ENCODE results near the gene BANP.
"Not testable (repeated sequence)": the region's sequence is repeated elsewhere in the genome, so short reads cannot be mapped to it uniquely, and the experiment has no call there.

Gene BANP

DNA sequence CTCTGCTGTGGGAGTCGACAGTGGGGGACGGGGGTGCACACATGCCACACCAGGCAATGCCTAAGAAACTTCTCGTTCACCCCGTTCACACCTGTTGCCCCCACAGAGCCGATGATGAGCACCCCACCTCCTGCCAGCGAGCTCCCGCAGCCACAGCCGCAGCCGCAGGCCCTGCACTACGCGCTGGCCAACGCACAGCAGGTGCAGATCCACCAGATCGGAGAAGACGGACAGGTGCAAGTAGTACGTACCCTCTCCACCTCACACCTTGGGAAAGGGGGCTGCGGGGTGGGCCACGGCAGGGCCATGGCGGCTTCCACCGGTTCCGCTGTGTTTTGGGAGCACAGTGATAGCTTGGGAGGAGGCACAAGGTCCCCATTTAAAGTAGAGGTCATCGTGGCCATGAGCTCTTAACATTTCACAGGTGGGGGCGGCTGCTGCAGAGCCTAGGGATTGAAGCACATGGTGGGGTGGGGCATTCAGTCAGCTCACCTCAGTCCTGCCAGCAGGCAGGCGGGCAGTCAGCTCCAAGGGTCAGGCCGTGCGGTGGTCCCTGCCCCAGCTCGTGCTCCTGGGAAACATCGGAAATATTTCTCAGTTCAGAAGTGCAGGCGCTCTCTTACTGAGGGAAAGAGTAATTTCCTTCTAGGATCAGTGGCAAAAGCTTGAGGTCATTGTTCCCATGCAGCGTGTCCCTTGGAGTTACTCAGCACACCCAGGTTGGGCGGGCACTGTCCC, 81.9 kb downstream of the BANP start:
- not testable (repeated sequence) for DNase-seq (ENCODE audit: low read depth)

- DNase-seq (ENCODE audit: low read depth) = no peak
These were observed 83.5 kb downstream of the BANP start for GRCh38 chr16:88034770-88035169.

GRCh38 chr16:88035292-88035691, 84.1 kb downstream of the BANP start:
- no peak for DNase-seq (ENCODE audit: low read depth)

DNA sequence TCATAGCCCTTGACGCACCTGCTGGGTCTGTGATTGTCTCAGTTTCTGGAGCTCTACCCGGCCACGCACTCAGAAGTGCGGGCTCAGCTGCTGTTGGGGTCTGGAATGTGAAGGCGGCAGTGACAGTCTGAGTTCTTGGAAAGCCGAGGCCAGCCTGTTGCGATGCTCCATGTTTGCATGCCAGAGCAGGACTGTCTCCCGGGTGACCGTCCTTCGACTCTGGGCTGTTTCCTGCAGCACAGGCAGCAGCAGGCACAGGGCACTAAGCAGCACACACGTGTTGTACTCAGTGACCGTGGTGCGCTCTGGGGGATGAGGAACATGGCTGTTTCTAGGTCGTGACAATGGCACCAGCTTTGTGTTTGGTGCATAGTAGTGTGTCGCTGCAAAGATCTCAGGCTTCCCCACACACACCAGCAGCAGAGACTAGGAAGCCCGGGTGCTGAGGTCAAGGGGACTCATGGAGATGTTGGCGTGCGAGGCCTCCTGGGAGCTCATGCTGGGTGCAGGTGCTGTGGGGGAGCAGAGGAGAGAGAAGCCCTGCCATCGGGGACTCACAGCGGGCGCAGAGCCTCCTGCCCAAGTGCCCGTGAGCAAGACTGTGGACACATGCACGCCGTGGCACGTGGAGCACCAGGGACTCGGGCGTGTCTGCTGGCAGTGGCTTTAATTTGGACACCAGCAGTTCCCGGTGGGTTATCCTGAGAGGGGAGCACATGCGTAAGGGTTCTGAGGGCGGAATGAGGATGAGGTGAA, 84.8 kb downstream of the BANP start:
- DNase-seq (ENCODE audit: low read depth) = not testable (repeated sequence)

DNA sequence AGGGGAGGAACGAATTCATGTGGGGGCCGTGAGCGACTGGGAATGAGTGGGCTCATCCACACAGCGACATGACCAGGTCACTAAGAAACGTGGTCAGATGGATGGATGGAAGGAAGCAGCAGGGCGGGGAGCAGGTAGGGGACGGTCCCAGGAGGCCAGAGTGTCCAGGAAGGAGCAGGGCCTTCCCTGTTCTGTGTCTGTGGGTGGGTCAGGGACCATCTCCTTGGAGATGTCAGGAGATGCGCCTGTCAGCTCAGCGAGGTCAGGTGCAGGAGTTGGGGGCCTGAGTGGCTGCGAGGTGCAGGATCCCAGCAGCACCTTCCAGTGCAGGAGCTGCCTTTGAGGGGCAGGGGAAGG, 85.4 kb downstream of the BANP start:
- DNase-seq (ENCODE audit: low read depth) = not testable (repeated sequence)

- DNase-seq (ENCODE audit: low read depth) = not testable (repeated sequence)
These were observed 86.1 kb downstream of the BANP start for GRCh38 chr16:88037359-88037758.

DNA sequence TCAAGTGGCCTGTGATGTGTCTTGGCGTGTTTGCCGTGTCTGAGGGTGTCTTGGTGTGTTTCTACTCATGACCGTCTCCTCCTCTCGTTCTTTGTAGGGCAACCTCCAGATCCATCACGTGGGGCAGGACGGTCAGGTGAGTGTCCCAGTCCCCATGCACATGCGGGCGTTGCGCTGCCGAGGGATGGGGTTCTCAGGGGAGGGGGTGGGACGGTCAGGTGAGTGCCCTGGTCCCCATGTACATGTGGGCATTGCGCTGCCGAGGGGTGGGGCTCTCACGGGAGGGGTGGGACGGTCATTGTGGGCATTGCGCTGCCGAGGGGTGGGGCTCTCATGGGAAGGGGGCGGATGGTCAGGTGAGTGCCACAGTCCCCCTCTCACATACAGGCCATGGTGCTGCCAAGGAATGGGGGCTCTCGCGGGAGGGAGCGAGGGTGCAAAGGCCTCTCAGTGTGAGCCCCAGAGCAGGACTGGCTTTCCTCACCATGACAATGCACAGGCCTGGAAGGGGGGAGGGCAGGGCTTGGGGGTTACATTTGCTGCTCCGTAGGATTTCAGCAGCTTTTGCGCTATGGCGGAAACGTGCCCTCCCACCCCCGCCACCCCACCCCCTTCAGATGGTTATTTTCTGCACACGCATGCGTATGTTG, 86.8 kb downstream of the BANP start:
- not testable (repeated sequence) for DNase-seq (ENCODE audit: low read depth)

DNA sequence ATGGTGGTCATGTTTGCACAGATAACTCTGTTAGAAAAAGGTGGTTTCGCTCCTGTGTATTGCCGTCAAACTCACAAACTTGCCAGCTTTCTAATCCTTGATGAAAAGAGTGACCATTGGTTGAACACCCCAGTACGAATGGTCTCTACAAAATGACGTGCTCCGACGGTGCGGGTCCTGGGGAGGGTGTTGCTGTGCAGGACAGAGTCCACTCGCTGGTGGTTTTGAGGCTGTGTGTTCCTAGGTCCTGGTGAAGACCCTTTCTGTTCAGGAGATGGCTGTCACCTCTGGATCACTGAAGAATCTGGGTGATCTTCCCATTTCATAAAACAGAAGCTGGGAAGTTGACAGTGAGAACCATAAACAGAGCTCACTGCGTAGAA, 87.3 kb downstream of the BANP start:
- not testable (repeated sequence) for DNase-seq (ENCODE audit: low read depth)

GRCh38 chr16:88039591-88039990, 88.4 kb downstream of the BANP start:
- DNase-seq (ENCODE audit: low read depth) = no peak

GRCh38 chr16:88040196-88040876, 89.1 kb downstream of the BANP start:
- not testable (repeated sequence) for DNase-seq (ENCODE audit: low read depth)

DNA sequence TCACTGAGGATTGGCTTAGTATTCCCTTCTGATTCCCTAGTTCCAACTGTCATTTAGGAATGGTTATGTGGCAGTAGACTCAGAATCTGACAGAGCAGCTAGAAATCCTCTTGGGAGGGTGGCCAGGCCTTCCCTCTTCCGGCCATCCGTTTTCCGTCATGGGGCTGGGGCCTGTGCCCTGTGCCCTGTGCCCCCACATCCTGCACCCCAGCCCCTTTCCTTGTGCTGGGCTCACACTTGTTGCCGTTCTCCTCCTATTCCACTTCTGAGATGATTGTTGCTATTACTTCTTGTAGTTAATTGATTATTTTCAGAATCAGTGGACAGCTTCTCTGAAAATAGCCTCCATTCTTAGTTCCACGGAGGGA, 89.6 kb downstream of the BANP start:
- DNase-seq (ENCODE audit: low read depth) = not testable (repeated sequence)

GRCh38 chr16:88041506-88041905, 90.3 kb downstream of the BANP start:
- DNase-seq (ENCODE audit: low read depth) = not testable (repeated sequence)

DNA sequence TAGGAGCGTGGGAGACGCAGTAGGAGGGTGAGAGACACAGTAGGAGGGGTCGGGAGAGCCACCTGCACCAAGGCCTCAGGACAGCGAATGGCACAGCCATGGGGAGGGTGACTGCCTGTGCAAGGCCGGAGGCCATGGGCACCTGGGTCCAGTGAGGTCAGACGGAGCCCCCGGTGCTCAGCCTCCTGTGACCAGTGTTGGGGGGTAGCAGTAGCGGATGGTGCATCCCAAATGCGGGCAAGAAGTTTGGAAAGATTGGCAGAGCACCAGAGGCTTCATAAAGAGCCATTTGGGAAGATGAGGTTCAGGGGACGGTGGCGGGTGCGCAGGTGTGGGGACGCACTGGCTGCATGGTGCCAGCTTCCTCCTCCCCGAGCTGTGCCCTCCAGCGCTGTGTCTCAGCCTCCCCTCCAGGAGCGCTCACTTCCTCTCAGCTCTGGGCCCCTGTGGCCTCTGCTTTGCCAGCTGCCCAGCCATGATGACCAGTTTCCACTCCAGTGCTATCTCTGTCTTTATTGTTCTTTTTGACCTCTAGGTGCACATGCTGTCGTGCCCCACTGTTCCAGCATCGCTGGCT, 90.8 kb downstream of the BANP start:
- DNase-seq (ENCODE audit: low read depth) = not testable (repeated sequence)

DNA sequence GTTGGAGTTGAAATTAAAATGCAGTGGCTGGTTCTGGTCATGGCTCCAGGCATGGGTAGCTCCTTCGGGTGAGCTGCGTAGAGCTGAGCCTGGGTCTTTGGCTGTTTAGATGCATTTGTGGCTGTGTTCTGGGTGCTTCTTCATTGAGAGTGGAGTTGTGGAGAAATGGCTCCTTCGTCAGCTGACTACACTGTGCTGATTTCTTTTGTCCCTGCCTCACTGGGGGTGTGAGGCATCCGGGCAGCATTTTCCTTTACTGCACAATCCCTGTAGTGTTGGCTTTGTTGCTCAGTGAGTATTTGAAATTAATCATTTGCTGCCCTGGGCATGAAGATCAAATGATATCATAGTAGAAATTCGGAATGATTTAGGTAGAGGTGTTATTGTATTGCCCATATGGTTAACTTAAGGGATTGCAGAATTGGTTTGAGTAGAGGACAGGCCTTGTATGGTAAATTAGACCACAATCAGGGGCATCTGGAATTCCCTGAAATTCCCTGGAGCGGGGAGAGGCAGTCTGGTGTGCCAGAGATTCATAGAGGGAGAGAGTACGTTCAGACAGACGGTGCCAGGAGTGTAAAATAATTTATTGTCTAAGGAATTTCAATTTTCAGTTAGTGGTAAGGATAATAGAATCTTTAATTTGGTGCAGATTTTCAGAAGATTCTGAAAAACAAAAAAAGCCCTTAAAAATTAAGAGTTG, 92.1 kb downstream of the BANP start:
- not testable (repeated sequence) for DNase-seq (ENCODE audit: low read depth)

DNA sequence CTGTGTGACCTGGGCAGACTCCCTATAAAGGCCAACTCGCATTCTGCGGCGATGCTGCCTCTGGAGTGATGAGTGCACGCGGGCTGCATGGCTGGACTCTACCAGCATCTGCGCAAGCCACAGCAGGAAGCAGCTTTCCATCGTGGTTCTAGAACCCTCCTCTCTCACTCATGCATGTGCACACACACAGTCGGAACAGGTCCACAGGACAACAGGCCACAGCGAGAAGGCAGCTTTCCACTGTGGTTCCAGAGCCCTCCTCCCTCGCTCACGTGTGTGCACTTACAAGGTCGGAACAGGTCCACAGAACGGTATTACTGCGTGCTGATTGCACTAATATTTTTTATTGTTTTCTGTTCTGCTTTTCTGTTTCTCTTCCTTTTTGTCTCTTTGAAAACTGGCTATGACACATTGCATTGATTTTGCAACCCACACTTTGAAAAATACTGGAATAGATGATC, 92.9 kb downstream of the BANP start:
- not testable (repeated sequence) for DNase-seq (ENCODE audit: low read depth)

- DNase-seq (ENCODE audit: low read depth) = not testable (repeated sequence)
These were observed 94.1 kb downstream of the BANP start for GRCh38 chr16:88045361-88045760.

DNA sequence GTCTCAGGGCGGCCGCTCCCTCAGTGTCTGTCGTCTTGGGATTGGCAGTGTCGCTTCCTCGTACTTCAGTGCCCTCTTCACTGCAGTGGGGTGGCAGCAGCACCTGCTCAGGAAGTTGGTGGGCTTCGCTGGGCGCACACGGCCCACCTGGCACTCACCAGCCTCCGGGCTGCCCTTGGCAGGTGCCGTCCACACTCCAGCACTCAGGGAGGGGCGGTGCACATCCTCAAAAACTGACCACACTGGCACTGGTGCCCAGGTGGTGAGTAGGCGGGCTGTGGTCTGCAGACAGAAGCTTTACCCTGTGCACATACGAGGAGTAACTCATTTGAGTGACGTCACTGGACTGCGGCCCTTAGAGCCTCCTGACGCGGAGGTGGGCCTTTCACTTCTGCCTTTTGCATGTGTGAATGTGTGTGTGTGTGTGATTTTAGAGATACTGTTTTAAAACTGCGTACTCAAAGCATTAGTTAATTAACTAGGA, 94.6 kb downstream of the BANP start:
- no peak for DNase-seq (ENCODE audit: low read depth)

GRCh38 chr16:88047462-88047861, 96.2 kb downstream of the BANP start:
- DNase-seq (ENCODE audit: low read depth) = no peak

- DNase-seq (ENCODE audit: low read depth) = no peak
These were observed 97.8 kb downstream of the BANP start for GRCh38 chr16:88048985-88049384.

DNA sequence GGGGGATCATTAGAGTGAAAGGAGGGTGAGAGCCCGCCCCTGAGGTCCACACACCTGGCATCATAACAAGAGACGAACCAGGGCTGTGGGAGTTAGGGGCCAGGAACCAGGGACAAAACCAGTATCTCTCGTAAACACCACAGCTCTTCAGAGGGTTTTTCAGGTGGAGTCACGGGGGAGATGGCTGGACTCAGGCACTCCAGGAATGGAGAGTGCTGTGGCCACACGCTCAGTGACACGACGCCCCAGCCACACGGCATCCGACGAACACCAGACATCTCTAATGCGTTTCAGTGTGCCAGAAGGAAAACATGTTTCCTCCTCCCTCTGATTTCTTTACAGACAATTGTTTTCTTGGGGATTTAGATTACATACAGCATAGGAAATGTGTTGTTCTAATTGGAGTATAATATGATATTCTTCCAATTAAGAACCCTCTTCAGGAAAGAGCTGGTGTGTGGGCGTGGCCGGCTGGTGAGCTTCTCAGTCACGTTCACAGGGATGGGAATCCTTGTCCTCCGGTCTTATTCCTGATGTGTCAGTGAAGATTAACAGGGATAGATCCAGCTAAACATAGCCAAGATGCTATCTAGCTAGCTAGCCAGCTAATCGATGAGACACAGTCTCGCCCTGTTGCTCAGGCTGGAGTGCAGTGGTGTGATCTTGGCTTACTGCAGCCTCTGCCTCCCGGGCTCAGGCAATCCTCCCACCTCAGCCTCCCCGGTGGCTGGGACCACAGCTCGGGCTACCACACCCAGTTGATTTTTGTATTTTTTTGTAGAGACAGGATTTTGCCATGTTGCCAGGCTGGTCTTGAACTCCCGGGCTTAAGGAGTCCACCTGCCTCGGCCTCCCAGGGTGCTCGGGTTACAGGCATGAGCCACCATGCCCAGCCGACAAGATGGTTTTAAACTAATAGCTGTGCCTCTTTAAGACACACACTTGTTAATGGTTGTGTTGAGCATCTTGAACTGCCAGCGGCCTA, 98.6 kb downstream of the BANP start:
- DNase-seq (ENCODE audit: low read depth) = no peak
